HAP-1 (cell line): ENCODE data around the gene MTCP1.

Source experiments
- DNase-seq, 2 experiments: peaks; one replicate each; pipeline ENCODE4 v3.0.0-alpha.2; 2016 to 2020; ENCODE audit warnings: low spot score in 2 of 2
- H3K27me3 ChIP-seq: fragments of 250-450 bp; sonication (Bioruptor Pico); 2 replicates; pipeline ENCODE4 v1.5.1; 2020; ENCODE audit warnings: low read depth, mild to moderate bottlenecking, moderate library complexity
- H3K36me3 ChIP-seq: fragments of 250-450 bp; sonication (Bioruptor Pico); replicated peaks from 2 replicates; pipeline ENCODE4 v1.5.1; 2020; ENCODE audit warnings: mild to moderate bottlenecking
- H3K4me1 ChIP-seq: fragments of 250-450 bp; sonication (Bioruptor Pico); 2 replicates; pipeline ENCODE4 v1.5.1; 2020; ENCODE audit warnings: mild to moderate bottlenecking
- H3K4me3 ChIP-seq: fragments of 250-450 bp; sonication (Bioruptor Pico); 2 replicates; pipeline ENCODE4 v1.5.1; 2020; ENCODE audit warnings: mild to moderate bottlenecking, moderate library complexity
- H3K9me3 ChIP-seq: fragments of 250-450 bp; sonication (Bioruptor Pico); 2 replicates; pipeline ENCODE4 v1.5.1; 2020; ENCODE audit warnings: mild to moderate bottlenecking, moderate library complexity
- in situ Hi-C: fragments of 300-500 bp; cut with MboI; formaldehyde crosslinking; loops from 3 replicates; pipeline ENCODE4 v1.14.3; 2020; ENCODE audit warnings: low sequenced_read_pairs, inconsistent platforms, mixed read lengths

Gene MTCP1

GRCh38 chrX:155070975-155071693 lies at the start of gene MTCP1, which contains the start of the genes BRCC3 and CMC4:
Gene MTCP1, minus strand, starts transcription at chrX:155071136. Its CDS starts 5,126 bp downstream, at chrX:155066010.
Gene BRCC3, plus strand, starts transcription at chrX:155071508. Its CDS starts 20 bp downstream, at chrX:155071528.
Gene CMC4, minus strand, starts transcription at chrX:155071136. Its CDS starts 7,113 bp downstream, at chrX:155064023.
- Histone ChIP-seq H3K36me3 (peaks cover 29% of the 10 kb centered on the region), H3K4me3 (peak within 1 kb of the TSS; percentile 83), H3K9me3 (no peaks in the 10 kb centered on the region), H3K4me1 (peaks cover 8% of the 10 kb centered on the region), H3K27me3 (no peaks in the 10 kb centered on the region)
- peak; percentile 83 to 91 for DNase-seq
- in situ Hi-C loops: loop anchor here (25.0 kb wide), 1 partner anchor 309 kb away; the partner anchor contains the start of genes DKC1 and GAB3

GRCh38 chrX:155115174-155115819 lies 44.4 kb upstream of the MTCP1 start:
- H3K4me3 ChIP-seq: no peak overlapping the region
- in situ Hi-C loops: no loop called here
- H3K27me3 ChIP-seq: no peaks in the 10 kb centered on the region
- H3K9me3 ChIP-seq: no peaks in the 10 kb centered on the region
- DNase-seq: no peak
- peaks cover 23% of the 10 kb centered on the region for H3K36me3 ChIP-seq
- H3K4me1 ChIP-seq: no peaks in the 10 kb centered on the region

GRCh38 chrX:155113097-155113496 lies 42.2 kb upstream of the MTCP1 start:
- in situ Hi-C loops: no loop called here
- Histone ChIP-seq H3K36me3 (peaks cover 17% of the 10 kb centered on the region), H3K4me3 (no peak overlapping the region), H3K9me3 (no peaks in the 10 kb centered on the region), H3K27me3 (no peaks in the 10 kb centered on the region), H3K4me1 (no peaks in the 10 kb centered on the region)
- DNase-seq: no peak

GRCh38 chrX:155112171-155112570 lies 41.2 kb upstream of the MTCP1 start:
- no peaks in the 10 kb centered on the region for H3K27me3 ChIP-seq
- H3K9me3 ChIP-seq: no peaks in the 10 kb centered on the region
- in situ Hi-C loops: no loop called here
- peaks cover 24% of the 10 kb centered on the region for H3K36me3 ChIP-seq
- H3K4me1 ChIP-seq: no peaks in the 10 kb centered on the region
- H3K4me3 ChIP-seq: no peak overlapping the region
- no peak for DNase-seq

- Histone ChIP-seq H3K4me3 (no peak overlapping the region), H3K9me3 (no peaks in the 10 kb centered on the region), H3K36me3 (peaks cover 15% of the 10 kb centered on the region; the same call in 1 of the 2 replicates), H3K4me1 (no peaks in the 10 kb centered on the region; the same call in 1 of the 2 replicates), H3K27me3 (no peaks in the 10 kb centered on the region)
- no peak for DNase-seq
- in situ Hi-C loops: no loop called here
Measured at GRCh38 chrX:155108427-155108826, 37.5 kb upstream of the MTCP1 start.

GRCh38 chrX:155105919-155106318 lies 35.0 kb upstream of the MTCP1 start:
- no peak for DNase-seq
- H3K36me3 ChIP-seq: peaks cover 14% of the 10 kb centered on the region; the same call in 1 of the 2 replicates
- no peaks in the 10 kb centered on the region for H3K9me3 ChIP-seq
- in situ Hi-C loops: no loop called here
- H3K4me1 ChIP-seq: no peaks in the 10 kb centered on the region; the same call in 1 of the 2 replicates
- no peaks in the 10 kb centered on the region for H3K27me3 ChIP-seq
- no peak overlapping the region for H3K4me3 ChIP-seq

GRCh38 chrX:155094468-155095061 lies 23.6 kb upstream of the MTCP1 start:
- Histone ChIP-seq H3K9me3 (no peaks in the 10 kb centered on the region), H3K27me3 (no peaks in the 10 kb centered on the region), H3K4me1 (no peaks in the 10 kb centered on the region), H3K36me3 (peaks cover 28% of the 10 kb centered on the region), H3K4me3 (no peak overlapping the region)
- DNase-seq: peak; percentile 46 to 54
- in situ Hi-C loops: no loop called here

- in situ Hi-C loops: no loop called here
- Histone ChIP-seq H3K27me3 (no peaks in the 10 kb centered on the region), H3K36me3 (peaks cover 42% of the 10 kb centered on the region)
Measured at GRCh38 chrX:155086961-155087735, 16.2 kb upstream of the MTCP1 start.

GRCh38 chrX:155086202-155086840 lies 15.4 kb upstream of the MTCP1 start:
- no peaks in the 10 kb centered on the region for H3K4me1 ChIP-seq
- peak in 1 of 2 experiments; percentile 76 for DNase-seq
- no peaks in the 10 kb centered on the region for H3K27me3 ChIP-seq
- no peaks in the 10 kb centered on the region for H3K9me3 ChIP-seq
- peaks cover 39% of the 10 kb centered on the region for H3K36me3 ChIP-seq
- in situ Hi-C loops: no loop called here
- no peak overlapping the region for H3K4me3 ChIP-seq

More at GRCh38 chrX:155086961-155087735, 16.2 kb upstream of the MTCP1 start:
- no peaks in the 10 kb centered on the region for H3K4me1 ChIP-seq
- no peak overlapping the region for H3K4me3 ChIP-seq
- no peak for DNase-seq
- H3K9me3 ChIP-seq: no peaks in the 10 kb centered on the region

- Histone ChIP-seq H3K36me3 (peaks cover 34% of the 10 kb centered on the region), H3K9me3 (no peaks in the 10 kb centered on the region), H3K4me3 (peak overlapping the region; percentile 83), H3K27me3 (no peaks in the 10 kb centered on the region), H3K4me1 (peaks cover 8% of the 10 kb centered on the region)
- in situ Hi-C loops: loop anchor here (25.0 kb wide), 1 partner anchor 309 kb away; the partner anchor contains the start of genes DKC1 and GAB3
- DNase-seq: no peak
Measured at GRCh38 chrX:155071694-155072280, 851 bp upstream of the MTCP1 start.

GRCh38 chrX:155070663-155070974 lies 317 bp downstream of the MTCP1 start:
- peak overlapping the region; percentile 66 for H3K4me3 ChIP-seq
- peaks cover 8% of the 10 kb centered on the region for H3K4me1 ChIP-seq
- no peak for DNase-seq
- peaks cover 26% of the 10 kb centered on the region for H3K36me3 ChIP-seq
- no peaks in the 10 kb centered on the region for H3K27me3 ChIP-seq
- H3K9me3 ChIP-seq: no peaks in the 10 kb centered on the region
- in situ Hi-C loops: loop anchor here (25.0 kb wide), 1 partner anchor 308 kb away; the partner anchor contains the start of genes DKC1 and GAB3

- peaks cover 20% of the 10 kb centered on the region for H3K36me3 ChIP-seq
- H3K4me3 ChIP-seq: peak overlapping the region; percentile 66
- H3K9me3 ChIP-seq: no peaks in the 10 kb centered on the region
- DNase-seq: peak in 1 of 2 experiments; percentile 25
- peaks cover 8% of the 10 kb centered on the region for H3K4me1 ChIP-seq
- in situ Hi-C loops: loop anchor here (25.0 kb wide), 1 partner anchor 308 kb away; the partner anchor contains the start of genes DKC1 and GAB3
- no peaks in the 10 kb centered on the region for H3K27me3 ChIP-seq
Measured at GRCh38 chrX:155070038-155070437, 898 bp downstream of the MTCP1 start.
